Heart right ventricle (tissue), 16 donors: Measurements from ENCODE around the gene ENTREP1. TPM values are rescaled to one million over a fixed set of nuclear protein-coding genes. Genes with fewer than 3 reads are reported as not detected.

Source experiments
- ATAC-seq, 8 donors: fragments of 200-7000 bp; cut with Tn5 transposase; one replicate each; pipeline ENCODE4 v1.9.1; 2020; ENCODE audit warnings: mild to moderate bottlenecking in 8 of 8, moderate library complexity in 8 of 8, moderate number of reproducible peaks in 1 of 8
- DNase-seq, 2 donors: peaks; one replicate each; pipeline ENCODE4 v3.0.0-alpha.2; 2020
- H3K27ac ChIP-seq, 10 donors: fragments of 200-600 bp; sonication (generic) in 2 of 10; one replicate each; pipeline versions ENCODE4 v1.5.0 to v1.8.0; 2020 to 2022; ENCODE audit warnings: mild to moderate bottlenecking in 3 of 10
- H3K27me3 ChIP-seq, 7 donors: fragments of 200-600 bp; one replicate each; pipeline ENCODE4 v1.8.0; 2021 to 2022; ENCODE audit warnings: mild to moderate bottlenecking in 2 of 7
- H3K36me3 ChIP-seq, 9 donors: fragments of 200-600 bp; sonication (generic) in 1 of 9; one replicate each; pipeline versions ENCODE4 v1.5.0 to v1.8.0; 2020 to 2022; ENCODE audit warnings: mild to moderate bottlenecking in 2 of 9
- H3K4me1 ChIP-seq, 9 donors: fragments of 200-600 bp; sonication (generic) in 1 of 9; one replicate each; pipeline versions ENCODE4 v1.5.0 to v1.8.0; 2020 to 2022; ENCODE audit warnings: mild to moderate bottlenecking in 4 of 9
- H3K4me3 ChIP-seq, 10 donors: fragments of 200-600 bp; sonication (generic) in 2 of 10; one replicate each; pipeline versions ENCODE4 v1.5.0 to v1.8.0; 2020 to 2022; ENCODE audit warnings: mild to moderate bottlenecking in 7 of 10, moderate library complexity in 2 of 10
- H3K9me3 ChIP-seq, 11 donors: fragments of 200-600 bp in 10 of 11; sonication (generic) in 2 of 11; one replicate each; pipeline versions ENCODE4 v1.5.0 to v1.8.0; 2013 to 2022; ENCODE audit warnings: mild to moderate bottlenecking in 2 of 11, control low read depth in 1 of 11, moderate library complexity in 1 of 11
- CTCF ChIP-seq, 9 donors: fragments of 200-600 bp; sonication (generic) in 2 of 9; IDR thresholded peaks; one replicate each; pipeline versions ENCODE4 v1.5.0 to v1.8.0; 2021 to 2022; ENCODE audit warnings: antibody characterized with exemption in 9 of 9, mild to moderate bottlenecking in 5 of 9, moderate library complexity in 1 of 9
- WGBS, 2 donors: extraction: QIAGEN DNeasy Blood & Tissue Kit; methylation state at CpG; one replicate each; pipeline ENCODE4 v1.1.7; 2013; ENCODE audit warnings: inconsistent platforms in 1 of 2; 5-methylcytosine and 5-hydroxymethylcytosine counted together
- intact Hi-C, 10 donors: fragments of 100-400 bp; cut with DNase I; formaldehyde crosslinking; loops; one replicate each; pipeline versions ENCODE4 v1.11.1 to v1.14.2; 2022
- polyA plus RNA-seq, 2 donors: library from polyadenylated mRNA; stranded (reverse); fragments of 200-250 nt; gene quantifications; one replicate each; pipeline ENCODE4 v1.2.3, GENCODE V29; 2013
- total RNA-seq, 10 donors: library from RNA; stranded (reverse); fragmentation: NEBNext Ultra II Directional in 3 of 10; extraction: Animal tissue kit (Norgen Biotek cat#: 25700) in 3 of 10; gene quantifications; one replicate each; pipeline versions ENCODE4 v1.2.1 to v1.2.4, GENCODE V29; 2021 to 2023
- donor health status: Arrhythmogenic right ventricular cardiomyopathy.
- donor health status: ischemic (EF 13 %, LVEDD 7.1; RV severe dilation, severe dysfunction).
- donor health status: healthy with polysubstance abuse.
- donor health status: DM: no; HTN: yes; CAD: no.
- donor health status: DM: no; HTN: no; CAD: no.
- donor health status: ischemic (EF 25% LVEDD 6.9; RV normal size, moderate dysfunction).
- donor health status: ischemic (EF 25% LVEDD 5.7; RV mildly dilated, moderate dysfunction).
- donor health status: healthy.
- donor health status: DM: yes; HTN: yes; CAD: no.
- donor health status: Ischemic cardiomyopathy.
- donor health status: ischemic (EF 35%, LVEDD 5.7; RV mildly dilated, moderate dysfunction).
- donor health status: nonischemic (EF 11% LVEDD 7.7; RV severe dilation, severe dysfunction).
- donor health status: DM: yes; HTN: yes; CAD: no.
- donor health status: PGD.
- donor health status: ischemic (EF 29% LVEDD 5.4; RV normal size, mild dysfunction).
- donor health status: nonischemic (EF 23%, LVEDD 6.1; RV moderate dilation, normal function).

ENTREP1 gene
- total and polyA plus RNA-seq, 12 donors: 12.3 to 40.5 (median 26.6) TPM

- Histone ChIP-seq H3K4me3 (no peak overlapping the region), H3K4me1 (no peaks in the 10 kb centered on the region), H3K9me3 (peaks cover 0 to 8% (median 0%) of the 10 kb centered on the region in 11 donors), H3K27ac (no peak overlapping the region), H3K27me3 (no peaks in the 10 kb centered on the region), H3K36me3 (no peaks in the 10 kb centered on the region)
- WGBS, 2 donors: 92 to 93% methylated on average over 15 of the region's 15 CpGs
- ATAC-seq: no peak
- no peak for TF ChIP-seq CTCF (IDR thresholded peaks at IDR 0.05)
- DNase-seq: no peak
- intact Hi-C loops: loop anchor here in 7 of 10 donors (10.0 kb wide), 6 partner anchors 247 to 687 kb away; partner anchors contain the start of gene APBA1 (in 3 of the 7)
These were observed 103.2 kb downstream of the ENTREP1 start for GRCh38 chr9:69428017-69428785.

- Histone ChIP-seq H3K4me1 (no peaks in the 10 kb centered on the region), H3K36me3 (no peaks in the 10 kb centered on the region), H3K27ac (no peak overlapping the region), H3K9me3 (peaks cover 0 to 8% (median 0%) of the 10 kb centered on the region in 11 donors), H3K4me3 (no peak overlapping the region), H3K27me3 (no peaks in the 10 kb centered on the region)
- WGBS, 2 donors: 79 to 81% methylated on average over 6 of the region's 6 CpGs
- DNase-seq: no peak
- ATAC-seq: no peak
- intact Hi-C loops: loop anchor here in 7 of 10 donors (10.0 kb wide), 6 partner anchors 246 to 686 kb away; partner anchors contain the start of gene APBA1 (in 3 of the 7)
- TF ChIP-seq CTCF (IDR thresholded peaks at IDR 0.05): no peak
These were observed 104.3 kb downstream of the ENTREP1 start for GRCh38 chr9:69429281-69429680.

GRCh38 chr9:69430206-69430605 is 105.2 kb downstream of the ENTREP1 start:
- ATAC-seq: no peak
- no peak for TF ChIP-seq CTCF (IDR thresholded peaks at IDR 0.05)
- Histone ChIP-seq H3K4me3 (no peak overlapping the region), H3K4me1 (no peaks in the 10 kb centered on the region), H3K27me3 (no peaks in the 10 kb centered on the region), H3K9me3 (peaks cover 0 to 8% (median 0%) of the 10 kb centered on the region in 11 donors), H3K36me3 (no peaks in the 10 kb centered on the region), H3K27ac (no peak overlapping the region)
- no peak for DNase-seq
- 80 to 92% methylated on average over 4 of the region's 4 CpGs for WGBS, 2 donors
- intact Hi-C loops: no loop called here

- ATAC-seq: no peak
- Histone ChIP-seq H3K27ac (no peak overlapping the region), H3K4me3 (no peak overlapping the region), H3K27me3 (no peaks in the 10 kb centered on the region), H3K4me1 (no peaks in the 10 kb centered on the region), H3K9me3 (peaks cover 0 to 15% (median 0%) of the 10 kb centered on the region in 11 donors), H3K36me3 (no peaks in the 10 kb centered on the region)
- no peak for DNase-seq
- intact Hi-C loops: no loop called here
- no peak for TF ChIP-seq CTCF (IDR thresholded peaks at IDR 0.05)
- WGBS, 2 donors: 91 to 94% methylated on average over 13 of the region's 13 CpGs
These were observed 106.2 kb downstream of the ENTREP1 start for GRCh38 chr9:69431203-69431602.
